Esophagus (tissue), 2 donors: ENCODE measurements around the gene SGF29. TPM values are rescaled to one million over a fixed set of nuclear protein-coding genes. Genes with fewer than 3 reads are reported as not detected.
A peak's percentile ranks its signal among the peaks of the same experiment; 100 is the strongest.
"Not testable (repeated sequence)": the region's sequence is repeated elsewhere in the genome, so short reads cannot be mapped to it uniquely, and the experiment has no call there.

Experiments used
- H3K27ac ChIP-seq, 2 donors: one replicate each; pipeline ENCODE4 v1.5.1; 2013; ENCODE audit warnings: low read depth in 2 of 2, mild to moderate bottlenecking in 2 of 2, inconsistent platforms in 1 of 2, low read length in 1 of 2, moderate library complexity in 1 of 2
- H3K27me3 ChIP-seq, 2 donors: one replicate each; pipeline ENCODE4 v1.6.1; 2013; ENCODE audit warnings: low read length in 2 of 2, control low read depth in 1 of 2, mild to moderate bottlenecking in 1 of 2; ENCODE audit not compliant: insufficient read depth in 2 of 2, control insufficient read depth in 1 of 2
- H3K36me3 ChIP-seq, 2 donors: one replicate each; pipeline ENCODE4 v1.6.1; 2013; ENCODE audit warnings: low read length in 1 of 2; ENCODE audit not compliant: control insufficient read depth in 2 of 2, insufficient read depth in 2 of 2
- H3K4me1 ChIP-seq, 2 donors: one replicate each; pipeline ENCODE4 v1.6.1; 2013; ENCODE audit warnings: low read length in 1 of 2; ENCODE audit not compliant: control insufficient read depth in 2 of 2, insufficient read depth in 2 of 2
- H3K4me3 ChIP-seq, 2 donors: one replicate each; pipeline ENCODE4 v1.5.1; 2013; ENCODE audit warnings: low read length in 2 of 2, mild to moderate bottlenecking in 2 of 2, low read depth in 1 of 2, moderate library complexity in 1 of 2
- H3K9me3 ChIP-seq, 2 donors: one replicate each; pipeline ENCODE4 v1.6.1; 2013; ENCODE audit warnings: mild to moderate bottlenecking in 2 of 2, low read depth in 1 of 2, low read length in 1 of 2, moderate library complexity in 1 of 2; ENCODE audit not compliant: control insufficient read depth in 2 of 2, insufficient read depth in 1 of 2
- WGBS, 2 donors: extraction: QIAGEN DNeasy Blood & Tissue Kit; methylation state at CpG; one replicate each; pipeline ENCODE4 v1.1.7; 2013; 5-methylcytosine and 5-hydroxymethylcytosine counted together
- polyA plus RNA-seq, 2 donors: library from polyadenylated mRNA; stranded (reverse); fragments of 200-250 nt; gene quantifications; one replicate each; pipeline ENCODE4 v1.2.3, GENCODE V29; 2013
- donor health status: healthy with polysubstance abuse.
- donor health status: Bipolar disorder and iron deficiency.

The SGF29 gene
- polyA plus RNA-seq, 2 donors: 16.3 to 17.6 TPM

DNA sequence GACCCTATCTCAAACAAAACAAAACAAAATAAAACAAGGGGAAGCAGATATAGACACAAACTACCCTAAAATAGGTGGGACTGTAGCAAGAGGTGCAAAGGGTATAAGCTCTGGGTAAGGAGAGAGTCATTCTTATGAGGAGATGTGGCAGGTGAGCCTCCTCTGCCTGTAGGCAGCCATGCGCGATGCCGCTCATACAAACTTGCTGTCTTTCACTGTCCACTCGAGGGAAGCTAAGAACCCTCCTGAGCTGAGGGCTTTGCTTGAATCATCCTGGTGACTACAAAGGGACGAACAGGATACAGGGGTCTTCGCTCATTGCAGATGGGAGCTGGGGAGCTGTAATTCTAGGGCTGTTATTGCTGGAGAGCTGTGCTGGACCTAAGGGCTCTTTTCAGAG lies 32.3 kb upstream of the SGF29 start:
- 87 to 88% methylated on average over 6 of the region's 6 CpGs for WGBS, 2 donors
- Histone ChIP-seq H3K9me3 (no peaks in the 10 kb centered on the region), H3K27me3 (no peaks in the 10 kb centered on the region), H3K4me1 (no peaks in the 10 kb centered on the region), H3K27ac (no peak overlapping the region), H3K36me3 (no peaks in the 10 kb centered on the region), H3K4me3 (no peak overlapping the region)

DNA sequence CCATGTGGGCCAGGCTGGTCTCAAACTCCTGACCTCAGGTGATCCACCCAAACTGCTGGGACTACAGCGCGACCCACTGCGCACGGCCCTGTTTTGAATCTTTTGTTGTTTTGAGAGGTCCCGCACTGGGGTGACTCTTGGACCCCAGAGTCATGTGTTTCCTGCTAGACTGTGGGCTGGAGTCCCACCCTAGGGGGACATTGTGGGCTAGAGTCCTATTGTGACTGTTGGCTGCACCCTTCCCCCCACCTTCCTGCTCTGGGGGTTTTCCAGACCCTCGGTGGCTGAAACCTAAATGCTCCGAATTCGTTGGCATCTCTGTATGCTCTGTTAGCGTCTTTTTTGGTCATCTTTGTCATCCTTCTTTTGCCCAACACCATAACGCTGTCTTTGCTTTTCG lies 30.9 kb upstream of the SGF29 start:
- no peak overlapping the region for H3K4me3 ChIP-seq
- H3K36me3 ChIP-seq: no peaks in the 10 kb centered on the region
- no peaks in the 10 kb centered on the region for H3K27me3 ChIP-seq
- WGBS, 2 donors: 77 to 81% methylated on average over 11 of the region's 11 CpGs
- no peaks in the 10 kb centered on the region for H3K4me1 ChIP-seq
- H3K9me3 ChIP-seq: no peaks in the 10 kb centered on the region
- H3K27ac ChIP-seq: no peak overlapping the region

DNA sequence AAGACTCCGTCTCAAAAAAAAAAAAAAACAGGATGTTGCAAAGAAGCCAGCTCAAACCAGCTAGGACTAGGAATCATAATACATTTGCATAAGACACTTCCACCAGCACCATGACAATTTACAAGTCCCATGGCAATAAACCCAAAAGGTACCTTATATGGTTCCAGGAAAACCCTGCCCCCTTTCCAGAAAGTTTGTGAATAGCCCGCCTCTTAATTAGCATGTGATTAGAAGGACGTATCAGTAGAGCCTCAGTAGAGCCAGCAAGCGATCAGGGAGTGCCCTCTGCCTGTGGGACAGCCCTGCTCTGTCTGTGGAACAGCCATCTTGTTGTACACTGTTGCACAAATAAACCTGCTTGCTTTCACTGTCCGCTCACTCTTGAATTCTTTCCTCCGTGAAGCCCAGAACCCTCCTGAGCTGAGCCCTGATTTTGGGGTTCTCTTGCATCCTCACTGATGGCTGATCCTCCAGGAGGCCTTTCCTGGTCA lies 29.0 kb upstream of the SGF29 start:
- Histone ChIP-seq H3K4me1 (no peaks in the 10 kb centered on the region), H3K36me3 (no peaks in the 10 kb centered on the region), H3K27me3 (no peaks in the 10 kb centered on the region), H3K27ac (no peak overlapping the region), H3K9me3 (no peaks in the 10 kb centered on the region), H3K4me3 (no peak overlapping the region)
- WGBS, 2 donors: 69 to 75% methylated on average over 6 of the region's 6 CpGs

DNA sequence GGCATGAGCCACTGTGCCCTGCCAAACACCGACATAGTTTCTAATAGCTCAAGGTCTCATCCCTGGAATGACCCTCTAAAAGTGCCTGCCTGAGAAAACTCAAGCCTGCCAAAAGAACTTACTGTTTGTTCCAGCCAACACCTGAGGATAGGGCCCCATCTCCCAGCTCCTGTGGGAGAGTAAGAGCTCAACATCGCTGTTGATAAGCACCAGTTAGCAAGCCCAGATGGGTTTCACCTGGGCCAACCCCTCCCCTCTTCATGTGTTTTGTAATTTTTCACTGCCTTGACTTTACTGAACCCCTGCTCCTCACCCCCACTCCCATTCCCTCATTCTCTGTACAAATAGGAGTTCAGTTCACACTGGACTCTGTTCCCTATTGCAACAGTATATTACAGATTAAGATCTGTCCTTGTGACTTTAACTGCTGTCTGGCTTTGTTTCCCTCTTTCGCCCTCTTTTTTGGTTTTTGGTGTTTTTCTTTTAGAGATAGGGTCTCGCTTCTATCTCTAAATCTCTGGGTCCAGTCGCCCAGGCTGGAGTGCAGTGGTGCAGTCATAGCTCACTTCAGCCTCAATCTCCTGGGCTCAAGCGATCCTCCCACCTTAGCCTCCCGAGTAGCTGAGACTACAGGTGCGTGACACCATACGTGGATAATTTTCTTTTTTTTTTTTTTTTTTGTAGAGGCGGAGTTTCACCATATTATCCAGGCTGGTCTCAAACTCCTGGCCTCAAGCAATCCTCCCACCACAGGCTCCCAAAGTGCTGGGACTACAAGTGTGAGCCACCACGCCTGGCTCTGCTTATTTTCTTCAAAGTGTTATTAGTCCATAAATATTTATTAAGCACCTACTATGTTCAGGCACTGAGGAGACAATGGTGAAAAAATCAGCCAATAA lies 27.3 kb upstream of the SGF29 start:
- Histone ChIP-seq H3K4me3 (no peak overlapping the region), H3K4me1 (no peaks in the 10 kb centered on the region), H3K9me3 (no peaks in the 10 kb centered on the region), H3K36me3 (no peaks in the 10 kb centered on the region), H3K27me3 (no peaks in the 10 kb centered on the region), H3K27ac (no peak overlapping the region)
- WGBS, 2 donors: 73 to 88% methylated on average over 11 of the region's 11 CpGs

DNA sequence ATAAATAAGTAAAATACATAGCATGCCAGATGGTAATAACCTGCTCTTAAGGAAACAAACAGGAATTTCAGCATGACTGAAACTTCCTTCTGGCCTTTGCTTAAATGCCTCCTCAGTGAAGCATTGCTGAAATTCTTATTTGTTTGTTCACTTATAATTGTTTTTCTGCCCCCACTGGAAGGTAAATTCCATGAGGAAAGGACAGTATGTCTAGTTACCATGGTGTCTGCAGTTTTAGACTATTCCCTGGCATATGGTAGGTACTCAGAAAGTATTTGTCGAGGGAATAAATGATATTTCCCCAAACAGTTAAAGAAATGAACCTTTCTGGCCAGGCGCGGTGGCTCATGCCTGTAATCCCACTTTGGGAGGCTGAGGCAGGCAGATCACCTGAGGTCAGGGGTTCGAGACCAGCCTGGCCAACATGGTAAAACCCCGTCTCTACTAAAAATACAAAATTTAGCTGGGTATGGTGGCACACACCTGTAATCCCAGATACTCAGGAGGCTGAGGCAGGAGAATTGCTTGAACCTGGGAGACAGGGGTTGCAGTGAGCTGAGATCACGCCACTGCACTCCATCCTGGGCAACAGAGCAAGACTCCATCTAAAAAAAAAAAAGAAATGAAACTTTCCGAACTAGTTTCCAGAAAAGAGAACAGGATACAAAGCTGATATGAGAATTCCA lies 26.5 kb upstream of the SGF29 start:
- H3K4me1 ChIP-seq, H3K27me3 ChIP-seq, H3K4me3 ChIP-seq, H3K36me3 ChIP-seq, H3K9me3 ChIP-seq, H3K27ac ChIP-seq: not testable (repeated sequence)
- WGBS, 2 donors: 88 to 96% methylated on average over 7 of the region's 7 CpGs

DNA sequence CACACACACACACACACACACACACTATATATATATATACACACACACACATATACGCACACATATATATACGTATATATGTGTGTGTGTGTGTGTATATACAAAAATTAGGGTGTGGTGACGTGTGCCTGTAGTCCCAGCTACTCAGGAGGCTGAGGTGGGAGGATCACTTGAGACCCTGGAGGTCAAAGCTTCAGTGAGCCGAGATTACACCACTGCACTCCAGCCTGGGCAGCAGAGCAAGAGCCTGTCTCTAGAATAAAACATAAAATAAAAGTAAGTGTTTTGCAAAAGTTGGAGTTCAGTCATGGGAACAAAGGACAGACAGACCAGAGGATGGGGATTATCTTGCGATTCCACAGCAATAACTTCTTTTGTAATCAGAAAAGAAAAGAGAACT lies 25.7 kb upstream of the SGF29 start:
- Histone ChIP-seq H3K27ac (no peak overlapping the region), H3K4me1 (no peaks in the 10 kb centered on the region), H3K36me3 (no peaks in the 10 kb centered on the region), H3K4me3 (no peak overlapping the region), H3K9me3 (no peaks in the 10 kb centered on the region), H3K27me3 (no peaks in the 10 kb centered on the region)
- 74 to 86% methylated on average over 5 of the region's 5 CpGs for WGBS, 2 donors

DNA sequence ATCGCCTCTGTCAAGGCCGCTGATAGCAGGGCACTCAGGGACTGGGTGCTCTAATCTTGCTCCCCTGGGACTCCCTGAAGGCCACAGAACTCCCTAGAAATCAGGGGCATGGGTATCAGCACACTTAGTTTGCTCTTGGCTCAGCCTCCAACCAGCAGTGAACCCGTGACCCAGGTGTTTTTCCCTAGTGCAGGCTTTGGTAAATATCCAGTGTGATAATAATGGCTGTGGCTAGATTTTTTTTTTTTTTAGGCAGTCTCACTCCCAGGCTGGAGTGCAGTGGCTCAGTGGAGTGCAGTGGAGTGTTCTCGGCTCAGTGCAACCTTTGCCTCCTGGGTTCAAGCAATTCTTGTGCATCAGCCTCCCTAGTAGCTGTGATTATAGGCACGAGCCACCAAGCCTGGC lies 25.3 kb upstream of the SGF29 start:
- Histone ChIP-seq H3K4me3 (no peak overlapping the region), H3K27me3 (no peaks in the 10 kb centered on the region), H3K9me3 (no peaks in the 10 kb centered on the region), H3K27ac (no peak overlapping the region), H3K4me1 (peaks cover 0 to 2% of the 10 kb centered on the region in 2 donors), H3K36me3 (no peaks in the 10 kb centered on the region)
- WGBS, 2 donors: 57 to 86% methylated on average over 5 of the region's 5 CpGs

DNA sequence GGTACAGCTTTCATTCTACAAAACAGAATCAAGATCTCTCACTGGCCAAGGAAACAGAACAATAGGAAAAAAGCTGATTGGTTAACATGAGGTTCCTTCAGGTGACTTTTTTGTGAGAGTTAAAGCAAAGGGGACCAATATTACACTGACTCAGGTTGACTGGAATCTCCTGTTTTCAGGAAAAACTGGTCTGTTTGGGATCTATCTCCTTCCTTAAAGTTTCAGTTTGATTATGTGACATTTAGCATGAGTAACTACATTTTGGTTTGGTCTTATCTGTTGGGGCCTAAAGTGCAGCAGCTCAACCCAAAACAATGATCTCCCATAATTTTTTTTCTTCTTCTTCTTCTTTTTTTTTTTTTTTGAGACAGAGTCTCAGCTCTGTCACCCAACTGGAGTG lies 24.6 kb upstream of the SGF29 start:
- H3K9me3 ChIP-seq: no peaks in the 10 kb centered on the region
- H3K4me1 ChIP-seq: peaks cover 0 to 3% of the 10 kb centered on the region in 2 donors
- H3K36me3 ChIP-seq: no peaks in the 10 kb centered on the region
- no peaks in the 10 kb centered on the region for H3K27me3 ChIP-seq
- no peak overlapping the region for H3K27ac ChIP-seq
- no peak overlapping the region for H3K4me3 ChIP-seq

DNA sequence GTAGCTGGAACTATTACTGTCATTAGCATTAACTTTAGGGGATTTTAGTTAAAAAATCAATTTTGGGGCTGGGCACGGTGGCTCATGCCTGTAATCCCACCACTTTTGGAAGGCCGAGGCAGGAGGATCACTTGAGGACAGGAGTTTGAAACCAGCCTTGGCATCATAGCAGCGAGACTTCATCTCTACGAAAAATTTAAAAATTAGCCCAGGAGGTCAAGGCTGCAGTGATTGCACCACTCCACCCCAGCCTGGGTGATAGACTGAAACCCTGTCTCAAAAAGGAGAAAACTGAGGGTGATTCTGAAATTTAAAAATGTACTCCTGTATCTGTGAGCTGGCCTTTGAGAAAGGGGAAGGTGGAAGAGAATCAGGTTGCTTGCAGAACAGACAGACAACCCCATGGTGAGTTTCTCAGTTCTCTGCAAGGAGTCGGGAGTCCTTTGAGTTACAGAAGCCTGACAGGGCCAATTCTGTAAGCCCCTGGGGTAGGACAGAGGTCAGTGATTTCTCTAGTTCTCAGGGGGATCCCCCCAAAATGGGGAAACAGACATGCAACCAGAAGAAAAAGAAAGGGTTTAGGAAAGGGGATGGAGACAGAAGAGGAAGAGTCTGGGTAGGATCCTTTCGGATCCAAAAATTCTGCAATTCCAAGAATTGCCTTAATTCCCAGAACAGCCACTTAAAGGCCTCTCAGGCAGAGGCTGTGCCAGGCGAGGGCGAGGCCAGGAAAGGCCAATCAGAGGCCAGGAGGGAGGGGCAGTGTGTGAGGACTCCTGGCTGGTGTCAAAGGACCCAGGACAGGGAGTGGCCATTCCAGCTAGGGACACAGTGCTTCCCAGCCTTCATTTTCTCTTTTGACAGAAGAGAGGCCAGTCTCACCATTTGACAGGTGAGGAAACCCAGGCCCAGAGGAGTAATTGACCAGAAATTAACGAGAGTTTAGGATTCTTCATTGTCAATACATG lies 21.7 kb upstream of the SGF29 start:
- Histone ChIP-seq H3K27me3 (no peaks in the 10 kb centered on the region), H3K27ac (peak overlapping the region; percentile 6 to 19), H3K9me3 (no peaks in the 10 kb centered on the region), H3K36me3 (peaks cover 0 to 6% of the 10 kb centered on the region in 2 donors), H3K4me3 (no peak overlapping the region), H3K4me1 (peaks cover 2 to 3% of the 10 kb centered on the region in 2 donors)
- 66 to 71% methylated on average over 9 of the region's 9 CpGs for WGBS, 2 donors
